WTC11 (cell line): ENCODE measurements around the gene ABCC4. TPM values are rescaled to one million over a fixed set of nuclear protein-coding genes. Genes with fewer than 3 reads are reported as not detected.

Experiments
- ATAC-seq: fragments of 200-7000 bp; cut with Tn5 transposase; 2 replicates; pipeline ENCODE4 v1.10.0; 2021; ENCODE audit warnings: mild to moderate bottlenecking, moderate library complexity
- CTCF ChIA-PET: fragments of 300-600 bp; sonication (Branson Sonifier 250); formaldehyde crosslinking; loops from one replicate; lab custom pipeline; 2021; ENCODE audit warnings: antibody characterized with exemption; lab: Charles Lee
- POLR2A ChIA-PET: fragments of 350-600 bp; sonication (Branson Sonifier 250); formaldehyde crosslinking; loops from one replicate; lab custom pipeline; 2021; ENCODE audit warnings: antibody characterized with exemption; lab: Charles Lee
- DNase-seq: peaks from one replicate; pipeline ENCODE4 v3.0.0; 2021; ENCODE audit warnings: low spot score
- H3K27ac Mint-ChIP-seq: 2 replicates; pipeline ENCODE4 v1.8.0; 2021; ENCODE audit warnings: mixed read lengths
- H3K27me3 Mint-ChIP-seq: 2 replicates; pipeline ENCODE4 v1.8.0; 2021; ENCODE audit warnings: low read depth, mild to moderate bottlenecking, moderate library complexity, mixed read lengths
- H3K36me3 Mint-ChIP-seq: 2 replicates; pipeline ENCODE4 v1.8.0; 2021; ENCODE audit warnings: mixed read lengths
- H3K4me1 Mint-ChIP-seq: 2 replicates; pipeline ENCODE4 v1.8.0; 2022; ENCODE audit warnings: mixed read lengths
- H3K4me3 Mint-ChIP-seq: 2 replicates; pipeline ENCODE4 v1.8.0; 2021; ENCODE audit warnings: mild to moderate bottlenecking, moderate library complexity, mixed read lengths
- H3K9me3 Mint-ChIP-seq: 2 replicates; pipeline ENCODE4 v1.8.0; 2021; ENCODE audit warnings: mixed read lengths
- CREB1 ChIP-seq: sonication (generic); formaldehyde crosslinking; IDR thresholded peaks from 2 replicates; pipeline ENCODE4 v1.8.0; 2023; ENCODE audit warnings: mild to moderate bottlenecking, missing genetic modification reagents
- CREM ChIP-seq: sonication (generic); formaldehyde crosslinking; IDR thresholded peaks from 2 replicates; pipeline ENCODE4 v1.8.1; 2022; ENCODE audit warnings: mild to moderate bottlenecking, missing genetic modification reagents, moderate library complexity
- EMX1 ChIP-seq: fragments of 250-450 bp; sonication (Bioruptor Pico); IDR thresholded peaks from 2 replicates; pipeline ENCODE4 v1.8.0; 2021; ENCODE audit warnings: mild to moderate bottlenecking
- ETV6 ChIP-seq: sonication (generic); formaldehyde crosslinking; IDR thresholded peaks from 2 replicates; pipeline ENCODE4 v1.8.1; 2022; ENCODE audit warnings: mild to moderate bottlenecking, missing genetic modification reagents
- FOXP1 ChIP-seq: sonication (generic); formaldehyde crosslinking; IDR thresholded peaks from 2 replicates; pipeline ENCODE4 v1.8.0; 2022; ENCODE audit warnings: missing genetic modification reagents, mild to moderate bottlenecking, moderate library complexity, borderline replicate concordance
- HMGA2 ChIP-seq: fragments of 250-450 bp; sonication (Bioruptor Pico); IDR thresholded peaks from 2 replicates; pipeline ENCODE4 v1.4.0; 2021; ENCODE audit warnings: mild to moderate bottlenecking, moderate library complexity
- SOX15 ChIP-seq: fragments of 250-450 bp; sonication (Bioruptor Pico); IDR thresholded peaks from 2 replicates; pipeline ENCODE4 v1.9.0; 2021; ENCODE audit warnings: mild to moderate bottlenecking
- TEAD4 ChIP-seq: sonication (generic); formaldehyde crosslinking; IDR thresholded peaks from 2 replicates; pipeline ENCODE4 v1.8.0; 2022; ENCODE audit warnings: mild to moderate bottlenecking, missing genetic modification reagents
- ZNF138 ChIP-seq: sonication (generic); formaldehyde crosslinking; conservative IDR thresholded peaks from 2 replicates; pipeline ENCODE4 v1.8.1; 2022; ENCODE audit warnings: mild to moderate bottlenecking, moderate library complexity, missing genetic modification reagents
- ZNF219 ChIP-seq: sonication (generic); formaldehyde crosslinking; IDR thresholded peaks from 2 replicates; pipeline ENCODE4 v1.8.0; 2023; ENCODE audit warnings: missing genetic modification reagents, mild to moderate bottlenecking, borderline replicate concordance
- ZNF263 ChIP-seq: sonication (generic); formaldehyde crosslinking; IDR thresholded peaks from 2 replicates; pipeline ENCODE4 v1.8.1; 2022; ENCODE audit warnings: low read depth, mild to moderate bottlenecking, moderate library complexity, missing genetic modification reagents
- total RNA-seq: library from RNA; stranded (reverse); gene quantifications from 3 replicates; pipeline ENCODE4 v1.2.3, GENCODE V29; 2021
- TF ChIP-seq, protein P1 (sequence below): sonication (generic); formaldehyde crosslinking; IDR thresholded peaks from 2 replicates; pipeline ENCODE4 v1.8.0; 2023; ENCODE audit warnings: missing genetic modification reagents, mild to moderate bottlenecking, borderline replicate concordance
- TF ChIP-seq, protein P2 (sequence below): fragments of 250-450 bp; sonication (Bioruptor Pico); IDR thresholded peaks from 2 replicates; pipeline ENCODE4 v1.9.0; 2021; ENCODE audit warnings: mild to moderate bottlenecking, borderline replicate concordance
- TF ChIP-seq, protein P3 (sequence below): sonication (generic); formaldehyde crosslinking; IDR thresholded peaks from 2 replicates; pipeline ENCODE4 v1.8.1; 2023; ENCODE audit warnings: mild to moderate bottlenecking, missing genetic modification reagents, borderline replicate concordance

The ABCC4 gene
- total RNA-seq, 1 experiment from 2014 or later, result 7.2 TPM

DNA sequence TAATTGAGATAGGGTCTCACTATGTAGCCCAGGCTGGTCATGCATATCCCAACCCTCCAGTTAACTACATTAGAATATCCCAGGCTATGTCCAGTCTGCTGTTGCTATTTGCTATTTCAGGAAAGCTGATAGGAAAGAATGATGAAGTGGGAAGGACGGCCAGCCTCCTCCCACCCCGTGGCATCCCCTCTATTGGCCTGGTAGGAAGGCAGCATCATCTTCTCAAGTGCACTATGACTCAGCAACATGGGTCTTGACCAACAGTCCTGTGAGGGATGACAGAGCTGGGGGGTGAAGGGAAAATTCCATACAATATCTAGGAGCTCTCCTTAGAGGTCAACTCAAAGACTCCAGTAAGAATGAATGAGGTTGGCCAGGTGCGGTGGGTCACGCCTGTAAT, 48.0 kb upstream of the ABCC4 start (continued):
- TF ChIP-seq, protein P1, sequence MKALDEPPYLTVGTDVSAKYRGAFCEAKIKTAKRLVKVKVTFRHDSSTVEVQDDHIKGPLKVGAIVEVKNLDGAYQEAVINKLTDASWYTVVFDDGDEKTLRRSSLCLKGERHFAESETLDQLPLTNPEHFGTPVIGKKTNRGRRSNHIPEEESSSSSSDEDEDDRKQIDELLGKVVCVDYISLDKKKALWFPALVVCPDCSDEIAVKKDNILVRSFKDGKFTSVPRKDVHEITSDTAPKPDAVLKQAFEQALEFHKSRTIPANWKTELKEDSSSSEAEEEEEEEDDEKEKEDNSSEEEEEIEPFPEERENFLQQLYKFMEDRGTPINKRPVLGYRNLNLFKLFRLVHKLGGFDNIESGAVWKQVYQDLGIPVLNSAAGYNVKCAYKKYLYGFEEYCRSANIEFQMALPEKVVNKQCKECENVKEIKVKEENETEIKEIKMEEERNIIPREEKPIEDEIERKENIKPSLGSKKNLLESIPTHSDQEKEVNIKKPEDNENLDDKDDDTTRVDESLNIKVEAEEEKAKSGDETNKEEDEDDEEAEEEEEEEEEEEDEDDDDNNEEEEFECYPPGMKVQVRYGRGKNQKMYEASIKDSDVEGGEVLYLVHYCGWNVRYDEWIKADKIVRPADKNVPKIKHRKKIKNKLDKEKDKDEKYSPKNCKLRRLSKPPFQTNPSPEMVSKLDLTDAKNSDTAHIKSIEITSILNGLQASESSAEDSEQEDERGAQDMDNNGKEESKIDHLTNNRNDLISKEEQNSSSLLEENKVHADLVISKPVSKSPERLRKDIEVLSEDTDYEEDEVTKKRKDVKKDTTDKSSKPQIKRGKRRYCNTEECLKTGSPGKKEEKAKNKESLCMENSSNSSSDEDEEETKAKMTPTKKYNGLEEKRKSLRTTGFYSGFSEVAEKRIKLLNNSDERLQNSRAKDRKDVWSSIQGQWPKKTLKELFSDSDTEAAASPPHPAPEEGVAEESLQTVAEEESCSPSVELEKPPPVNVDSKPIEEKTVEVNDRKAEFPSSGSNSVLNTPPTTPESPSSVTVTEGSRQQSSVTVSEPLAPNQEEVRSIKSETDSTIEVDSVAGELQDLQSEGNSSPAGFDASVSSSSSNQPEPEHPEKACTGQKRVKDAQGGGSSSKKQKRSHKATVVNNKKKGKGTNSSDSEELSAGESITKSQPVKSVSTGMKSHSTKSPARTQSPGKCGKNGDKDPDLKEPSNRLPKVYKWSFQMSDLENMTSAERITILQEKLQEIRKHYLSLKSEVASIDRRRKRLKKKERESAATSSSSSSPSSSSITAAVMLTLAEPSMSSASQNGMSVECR (CRISPR knock-in tag), result no peak
- TF ChIP-seq CREB1 (CRISPR knock-in tag), result no peak
- TF ChIP-seq TEAD4 (CRISPR knock-in tag), result no peak
- TF ChIP-seq, protein P2, sequence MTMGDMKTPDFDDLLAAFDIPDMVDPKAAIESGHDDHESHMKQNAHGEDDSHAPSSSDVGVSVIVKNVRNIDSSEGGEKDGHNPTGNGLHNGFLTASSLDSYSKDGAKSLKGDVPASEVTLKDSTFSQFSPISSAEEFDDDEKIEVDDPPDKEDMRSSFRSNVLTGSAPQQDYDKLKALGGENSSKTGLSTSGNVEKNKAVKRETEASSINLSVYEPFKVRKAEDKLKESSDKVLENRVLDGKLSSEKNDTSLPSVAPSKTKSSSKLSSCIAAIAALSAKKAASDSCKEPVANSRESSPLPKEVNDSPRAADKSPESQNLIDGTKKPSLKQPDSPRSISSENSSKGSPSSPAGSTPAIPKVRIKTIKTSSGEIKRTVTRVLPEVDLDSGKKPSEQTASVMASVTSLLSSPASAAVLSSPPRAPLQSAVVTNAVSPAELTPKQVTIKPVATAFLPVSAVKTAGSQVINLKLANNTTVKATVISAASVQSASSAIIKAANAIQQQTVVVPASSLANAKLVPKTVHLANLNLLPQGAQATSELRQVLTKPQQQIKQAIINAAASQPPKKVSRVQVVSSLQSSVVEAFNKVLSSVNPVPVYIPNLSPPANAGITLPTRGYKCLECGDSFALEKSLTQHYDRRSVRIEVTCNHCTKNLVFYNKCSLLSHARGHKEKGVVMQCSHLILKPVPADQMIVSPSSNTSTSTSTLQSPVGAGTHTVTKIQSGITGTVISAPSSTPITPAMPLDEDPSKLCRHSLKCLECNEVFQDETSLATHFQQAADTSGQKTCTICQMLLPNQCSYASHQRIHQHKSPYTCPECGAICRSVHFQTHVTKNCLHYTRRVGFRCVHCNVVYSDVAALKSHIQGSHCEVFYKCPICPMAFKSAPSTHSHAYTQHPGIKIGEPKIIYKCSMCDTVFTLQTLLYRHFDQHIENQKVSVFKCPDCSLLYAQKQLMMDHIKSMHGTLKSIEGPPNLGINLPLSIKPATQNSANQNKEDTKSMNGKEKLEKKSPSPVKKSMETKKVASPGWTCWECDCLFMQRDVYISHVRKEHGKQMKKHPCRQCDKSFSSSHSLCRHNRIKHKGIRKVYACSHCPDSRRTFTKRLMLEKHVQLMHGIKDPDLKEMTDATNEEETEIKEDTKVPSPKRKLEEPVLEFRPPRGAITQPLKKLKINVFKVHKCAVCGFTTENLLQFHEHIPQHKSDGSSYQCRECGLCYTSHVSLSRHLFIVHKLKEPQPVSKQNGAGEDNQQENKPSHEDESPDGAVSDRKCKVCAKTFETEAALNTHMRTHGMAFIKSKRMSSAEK (CRISPR knock-in tag), result no peak
- no peak for TF ChIP-seq ZNF219 (CRISPR knock-in tag)
- TF ChIP-seq ETV6 (CRISPR knock-in tag), result no peak
- TF ChIP-seq CREM (CRISPR knock-in tag), result no peak
- TF ChIP-seq ZNF263 (CRISPR knock-in tag), result no peak
- no peak for TF ChIP-seq HMGA2 (CRISPR knock-in tag)
- TF ChIP-seq FOXP1, result no peak

DNA sequence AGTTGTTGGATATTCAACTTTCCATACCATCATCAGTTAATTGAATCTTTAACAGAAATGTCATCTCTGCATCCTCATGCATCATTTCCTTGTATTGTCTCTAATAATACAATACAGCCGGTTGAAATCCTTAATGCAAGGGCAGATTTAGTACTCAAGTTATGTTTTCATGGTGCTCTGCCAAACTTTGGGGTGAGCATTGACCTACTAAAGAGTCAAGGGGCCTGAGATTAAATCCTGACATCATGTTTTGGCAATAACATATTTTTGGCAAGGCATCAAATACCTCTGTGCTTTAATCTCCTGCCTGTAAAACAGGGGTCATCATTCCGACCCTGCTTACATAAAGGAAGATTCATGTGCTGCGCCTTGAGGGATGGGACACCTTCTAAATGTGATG, 42.7 kb upstream of the ABCC4 start:
- ATAC-seq, result no peak
- no peak for DNase-seq
- peaks cover 4% of the 10 kb centered on the region for H3K4me1 Mint-ChIP-seq
- no peaks in the 10 kb centered on the region for H3K36me3 Mint-ChIP-seq
- TF ChIP-seq FOXP1, result no peak
- no peak for TF ChIP-seq EMX1 (CRISPR knock-in tag)
- no peak for TF ChIP-seq ZNF138 (CRISPR knock-in tag)
- TF ChIP-seq, protein P3, sequence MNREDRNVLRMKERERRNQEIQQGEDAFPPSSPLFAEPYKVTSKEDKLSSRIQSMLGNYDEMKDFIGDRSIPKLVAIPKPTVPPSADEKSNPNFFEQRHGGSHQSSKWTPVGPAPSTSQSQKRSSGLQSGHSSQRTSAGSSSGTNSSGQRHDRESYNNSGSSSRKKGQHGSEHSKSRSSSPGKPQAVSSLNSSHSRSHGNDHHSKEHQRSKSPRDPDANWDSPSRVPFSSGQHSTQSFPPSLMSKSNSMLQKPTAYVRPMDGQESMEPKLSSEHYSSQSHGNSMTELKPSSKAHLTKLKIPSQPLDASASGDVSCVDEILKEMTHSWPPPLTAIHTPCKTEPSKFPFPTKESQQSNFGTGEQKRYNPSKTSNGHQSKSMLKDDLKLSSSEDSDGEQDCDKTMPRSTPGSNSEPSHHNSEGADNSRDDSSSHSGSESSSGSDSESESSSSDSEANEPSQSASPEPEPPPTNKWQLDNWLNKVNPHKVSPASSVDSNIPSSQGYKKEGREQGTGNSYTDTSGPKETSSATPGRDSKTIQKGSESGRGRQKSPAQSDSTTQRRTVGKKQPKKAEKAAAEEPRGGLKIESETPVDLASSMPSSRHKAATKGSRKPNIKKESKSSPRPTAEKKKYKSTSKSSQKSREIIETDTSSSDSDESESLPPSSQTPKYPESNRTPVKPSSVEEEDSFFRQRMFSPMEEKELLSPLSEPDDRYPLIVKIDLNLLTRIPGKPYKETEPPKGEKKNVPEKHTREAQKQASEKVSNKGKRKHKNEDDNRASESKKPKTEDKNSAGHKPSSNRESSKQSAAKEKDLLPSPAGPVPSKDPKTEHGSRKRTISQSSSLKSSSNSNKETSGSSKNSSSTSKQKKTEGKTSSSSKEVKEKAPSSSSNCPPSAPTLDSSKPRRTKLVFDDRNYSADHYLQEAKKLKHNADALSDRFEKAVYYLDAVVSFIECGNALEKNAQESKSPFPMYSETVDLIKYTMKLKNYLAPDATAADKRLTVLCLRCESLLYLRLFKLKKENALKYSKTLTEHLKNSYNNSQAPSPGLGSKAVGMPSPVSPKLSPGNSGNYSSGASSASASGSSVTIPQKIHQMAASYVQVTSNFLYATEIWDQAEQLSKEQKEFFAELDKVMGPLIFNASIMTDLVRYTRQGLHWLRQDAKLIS (CRISPR knock-in tag), result no peak
- TF ChIP-seq SOX15 (CRISPR knock-in tag), result no peak
- no peaks in the 10 kb centered on the region for H3K27me3 Mint-ChIP-seq
- no peak overlapping the region for H3K27ac Mint-ChIP-seq
- no peak overlapping the region for H3K4me3 Mint-ChIP-seq
- no peaks in the 10 kb centered on the region for H3K9me3 Mint-ChIP-seq
- ChIA-PET POLR2A (no interaction called here), CTCF (no interaction called here)
